ENCODE data around the gene TMSB15C.

DNA sequence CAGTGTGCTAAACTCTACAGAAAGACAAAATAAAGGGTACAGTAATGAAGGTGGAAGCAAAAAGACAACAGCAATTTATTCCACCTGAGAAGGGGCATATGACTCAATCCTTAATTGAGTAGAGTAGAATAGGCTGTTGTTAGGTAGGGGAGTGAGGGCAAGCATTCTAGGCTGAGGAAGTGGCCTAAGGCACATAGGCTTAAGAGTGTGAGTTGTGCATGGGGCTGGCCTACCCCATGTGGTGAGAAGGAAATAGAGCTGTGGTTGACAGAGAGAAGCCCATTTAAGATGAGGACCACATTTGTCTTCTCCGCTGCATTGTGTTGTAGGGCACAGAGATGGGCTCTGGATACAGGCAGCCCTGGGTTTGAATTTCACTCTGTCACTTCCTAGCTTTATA, 32.9 kb upstream of the TMSB15C start:
- TF ChIP-seq, protein P1, sequence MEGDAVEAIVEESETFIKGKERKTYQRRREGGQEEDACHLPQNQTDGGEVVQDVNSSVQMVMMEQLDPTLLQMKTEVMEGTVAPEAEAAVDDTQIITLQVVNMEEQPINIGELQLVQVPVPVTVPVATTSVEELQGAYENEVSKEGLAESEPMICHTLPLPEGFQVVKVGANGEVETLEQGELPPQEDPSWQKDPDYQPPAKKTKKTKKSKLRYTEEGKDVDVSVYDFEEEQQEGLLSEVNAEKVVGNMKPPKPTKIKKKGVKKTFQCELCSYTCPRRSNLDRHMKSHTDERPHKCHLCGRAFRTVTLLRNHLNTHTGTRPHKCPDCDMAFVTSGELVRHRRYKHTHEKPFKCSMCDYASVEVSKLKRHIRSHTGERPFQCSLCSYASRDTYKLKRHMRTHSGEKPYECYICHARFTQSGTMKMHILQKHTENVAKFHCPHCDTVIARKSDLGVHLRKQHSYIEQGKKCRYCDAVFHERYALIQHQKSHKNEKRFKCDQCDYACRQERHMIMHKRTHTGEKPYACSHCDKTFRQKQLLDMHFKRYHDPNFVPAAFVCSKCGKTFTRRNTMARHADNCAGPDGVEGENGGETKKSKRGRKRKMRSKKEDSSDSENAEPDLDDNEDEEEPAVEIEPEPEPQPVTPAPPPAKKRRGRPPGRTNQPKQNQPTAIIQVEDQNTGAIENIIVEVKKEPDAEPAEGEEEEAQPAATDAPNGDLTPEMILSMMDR (IDR thresholded peaks at IDR 0.05; ENCODE audit: insufficient read depth, low read depth, low read length), result no peak
- no peak for TF ChIP-seq EZH2 (IDR thresholded peaks at IDR 0.05; ENCODE audit: insufficient read depth, low read length)

Data from astrocyte (in vitro differentiated cells and primary cell).